Esophagus muscularis mucosa (tissue), 4 donors: Measurements from ENCODE around the gene TMEM220.

ENCODE experiments used
- CTCF ChIP-seq, 3 experiments: fragments of 200-600 bp in 2 of 3; fragments of 450-650 bp in 1 of 3; sonication (generic) in 2 of 3; IDR thresholded peaks; one replicate each; pipeline ENCODE4 v1.5.1; 2017 to 2019; ENCODE audit warnings: antibody characterized with exemption in 3 of 3, mild to moderate bottlenecking in 2 of 3, moderate library complexity in 1 of 3
- EP300 ChIP-seq: sonication (generic); formaldehyde crosslinking; IDR thresholded peaks from one replicate; pipeline ENCODE4 v1.6.1; 2017; ENCODE audit warnings: antibody characterized with exemption
- POLR2A ChIP-seq: fragments of 450-650 bp; IDR thresholded peaks from one replicate; pipeline ENCODE4 v1.6.1; 2017; ENCODE audit warnings: antibody characterized with exemption, moderate library complexity, mild to moderate bottlenecking, low read depth
- POLR2AphosphoS5 ChIP-seq, 2 donors: sonication (generic); formaldehyde crosslinking; IDR thresholded peaks; one replicate each; pipeline ENCODE4 v1.6.1; 2017; ENCODE audit warnings: antibody characterized with exemption in 2 of 2

GRCh38 chr17:10771148-10771547 lies 41.3 kb upstream of the TMEM220 start:
- TF ChIP-seq CTCF (IDR thresholded peaks at IDR 0.05) (no peak), EP300 (no peak), POLR2A (no peak), POLR2AphosphoS5 (IDR thresholded peaks at IDR 0.05) (no peak)
